Activated T-cell treated with anti-CD3 and anti-CD28 coated beads for 4 hours (primary cell): ENCODE results near the gene M1AP.

ENCODE experiments used
- DNase-seq: peaks from one replicate; pipeline ENCODE4 v3.0.0-alpha.2; 2020

Gene M1AP

GRCh38 chr2:74542978-74543377 lies 105.2 kb downstream of the M1AP start:
- DNase-seq = no peak

GRCh38 chr2:74540291-74540690 lies 107.8 kb downstream of the M1AP start:
- no peak for DNase-seq

GRCh38 chr2:74538881-74539339 lies 109.2 kb downstream of the M1AP start:
- no peak for DNase-seq

- DNase-seq = no peak
These were observed 111.0 kb downstream of the M1AP start for GRCh38 chr2:74537140-74537539.

GRCh38 chr2:74536166-74536950 lies 111.8 kb downstream of the M1AP start:
- DNase-seq = no peak

- no peak for DNase-seq
These were observed 112.6 kb downstream of the M1AP start for GRCh38 chr2:74535440-74535965.

- no peak for DNase-seq
These were observed 113.7 kb downstream of the M1AP start for GRCh38 chr2:74534411-74534810.

GRCh38 chr2:74533464-74533863 lies 114.7 kb downstream of the M1AP start:
- DNase-seq = no peak

GRCh38 chr2:74532222-74532621 lies 115.9 kb downstream of the M1AP start:
- no peak for DNase-seq

GRCh38 chr2:74531666-74532065 lies 116.5 kb downstream of the M1AP start:
- DNase-seq = no peak

- no peak for DNase-seq
These were observed 117.6 kb downstream of the M1AP start for GRCh38 chr2:74530239-74531187.

GRCh38 chr2:74529357-74530238 lies 118.5 kb downstream of the M1AP start, which contains the start of the genes AUP1 and HTRA2:
AUP1 (minus strand) TSS chr2:74529706; CDS start chr2:74529629, 77 bp downstream.
HTRA2 (plus strand) TSS chr2:74529933; CDS start chr2:74530007, 74 bp downstream.
- DNase-seq = peak; percentile 72

- DNase-seq = no peak
These were observed 119.4 kb downstream of the M1AP start for GRCh38 chr2:74528600-74529356.

- no peak for DNase-seq
These were observed 120.4 kb downstream of the M1AP start for GRCh38 chr2:74527741-74528140.

- DNase-seq = no peak
These were observed 121.4 kb downstream of the M1AP start for GRCh38 chr2:74526649-74527230.

GRCh38 chr2:74525717-74526648 lies 122.1 kb downstream of the M1AP start, which contains the start of gene DQX1:
DQX1 (minus strand) TSS chr2:74526231; CDS start chr2:74525729, 502 bp downstream.
- no peak for DNase-seq

- DNase-seq = no peak
These were observed 123.0 kb downstream of the M1AP start for GRCh38 chr2:74524955-74525716.

GRCh38 chr2:74524005-74524404 lies 124.1 kb downstream of the M1AP start:
- DNase-seq = no peak

- no peak for DNase-seq
These were observed 125.6 kb downstream of the M1AP start for GRCh38 chr2:74522516-74522915.
